Lung (tissue), 12 donors: Measurements from ENCODE around the gene LHFPL3. TPM values are rescaled to one million over a fixed set of nuclear protein-coding genes. Genes with fewer than 3 reads are reported as not detected.

Source experiments
- ATAC-seq: fragments of 200-7000 bp; cut with Tn5 transposase; one replicate; pipeline ENCODE4 v1.9.1; 2020; ENCODE audit warnings: moderate number of reproducible peaks; ENCODE audit not compliant: insufficient read depth, low FRiP score
- DNase-seq, 3 donors: peaks; one replicate each; pipeline ENCODE4 v3.0.0-alpha.2; 2013 to 2017
- H3K27ac ChIP-seq, 2 donors: one replicate each; pipeline ENCODE4 v1.5.1; 2013; ENCODE audit warnings: mild to moderate bottlenecking in 2 of 2, moderate library complexity in 2 of 2, control low read depth in 1 of 2, inconsistent platforms in 1 of 2, low read depth in 1 of 2, low read length in 1 of 2
- H3K27me3 ChIP-seq, 3 donors: one replicate each; pipeline ENCODE4 v1.5.1; 2013; ENCODE audit warnings: low read length in 2 of 3; ENCODE audit not compliant: control insufficient read depth in 3 of 3, insufficient read depth in 3 of 3
- H3K36me3 ChIP-seq, 4 donors: one replicate each; pipeline ENCODE4 v1.5.1; 2013; ENCODE audit warnings: low read length in 4 of 4, mild to moderate bottlenecking in 1 of 4, moderate library complexity in 1 of 4; ENCODE audit not compliant: control insufficient read depth in 4 of 4, insufficient read depth in 4 of 4
- H3K4me1 ChIP-seq, 5 donors: one replicate each; pipeline ENCODE4 v1.5.1; 2013; ENCODE audit warnings: low read length in 5 of 5, mild to moderate bottlenecking in 2 of 5, moderate library complexity in 1 of 5; ENCODE audit not compliant: control insufficient read depth in 5 of 5, insufficient read depth in 5 of 5
- H3K4me3 ChIP-seq: one replicate; pipeline ENCODE4 v1.5.1; 2013; ENCODE audit warnings: mild to moderate bottlenecking, control low read depth, moderate library complexity
- H3K9ac ChIP-seq, 2 donors: one replicate each; pipeline ENCODE4 v1.5.1; 2013; ENCODE audit warnings: low read length in 2 of 2, control low read depth in 1 of 2; ENCODE audit not compliant: insufficient read depth in 1 of 2
- H3K9me3 ChIP-seq, 4 donors: one replicate each; pipeline ENCODE4 v1.5.1; 2013; ENCODE audit warnings: low read length in 3 of 4, mild to moderate bottlenecking in 1 of 4, moderate library complexity in 1 of 4; ENCODE audit not compliant: control insufficient read depth in 4 of 4, insufficient read depth in 3 of 4
- CTCF ChIP-seq: IDR thresholded peaks from 2 replicates; pipeline ENCODE4 v1.5.1; 2012; ENCODE audit warnings: mild to moderate bottlenecking; ENCODE audit errors: control extremely low read depth, extremely low read depth
- WGBS, 2 donors: extraction: QIAGEN DNeasy Blood & Tissue Kit; methylation state at CpG; one replicate each; pipeline ENCODE4 v1.1.7; 2013; 5-methylcytosine and 5-hydroxymethylcytosine counted together
- polyA plus RNA-seq, 2 donors: library from polyadenylated mRNA; stranded (reverse); fragments of 200-250 nt; gene quantifications; one replicate each; pipeline ENCODE4 v1.2.1, GENCODE V29; 2013
- total RNA-seq, 2 donors: library from RNA; depleted of rRNA in 1 of 2; stranded (reverse); fragments of >200 nt in 1 of 2; gene quantifications; one replicate each; pipeline ENCODE4 v1.2.1, GENCODE V29; 2014 to 2021
- donor health status: control.
- donor health status: control.
- donor health status: Bipolar disorder and iron deficiency.
- donor health status: healthy.
- donor health status: DM: yes; HTN: yes; CAD: no.

LHFPL3 gene
- total and polyA plus RNA-seq, 4 donors: not detected

GRCh38 chr7:104883718-104884452, 555.5 kb downstream of the LHFPL3 start:
- H3K9ac ChIP-seq: no peak overlapping the region
- peak overlapping the region; percentile 44 to 86 for H3K27ac ChIP-seq
- H3K4me1 ChIP-seq: peaks cover 0 to 13% (median 0%) of the 10 kb centered on the region in 5 donors
- H3K4me3 ChIP-seq: no peak overlapping the region
- peak; percentile 95 for ATAC-seq
- H3K36me3 ChIP-seq: no peaks in the 10 kb centered on the region
- H3K27me3 ChIP-seq: no peaks in the 10 kb centered on the region
- peak; percentile 70 for TF ChIP-seq CTCF
- 20 to 28% methylated on average over 17 of the region's 17 CpGs for WGBS, 2 donors
- DNase-seq: peak; percentile 78 to 83 (median 79)
- H3K9me3 ChIP-seq: no peaks in the 10 kb centered on the region

GRCh38 chr7:104886651-104887050, 558.2 kb downstream of the LHFPL3 start:
- TF ChIP-seq CTCF: no peak
- Histone ChIP-seq H3K9me3 (no peaks in the 10 kb centered on the region), H3K4me3 (no peak overlapping the region), H3K27ac (no peak overlapping the region), H3K36me3 (no peaks in the 10 kb centered on the region), H3K9ac (no peak overlapping the region), H3K4me1 (peaks cover 0 to 13% (median 0%) of the 10 kb centered on the region in 5 donors), H3K27me3 (no peaks in the 10 kb centered on the region)
- ATAC-seq (no peak), DNase-seq (peak in 2 of 3 donors; percentile 24 to 56)
- WGBS, 2 donors: 74 to 89% methylated on average over 4 of the region's 4 CpGs

GRCh38 chr7:104890216-104890615, 561.8 kb downstream of the LHFPL3 start:
- Histone ChIP-seq H3K4me3 (no peak overlapping the region), H3K9ac (no peak overlapping the region), H3K27me3 (no peaks in the 10 kb centered on the region), H3K36me3 (no peaks in the 10 kb centered on the region), H3K9me3 (no peaks in the 10 kb centered on the region), H3K27ac (no peak overlapping the region), H3K4me1 (peaks cover 0 to 4% (median 0%) of the 10 kb centered on the region in 5 donors)
- no peak for TF ChIP-seq CTCF
- WGBS, 2 donors: 82 to 86% methylated on average over 5 of the region's 5 CpGs
- DNase-seq (no peak), ATAC-seq (no peak)

- Histone ChIP-seq H3K9ac (no peak overlapping the region), H3K4me3 (no peak overlapping the region), H3K4me1 (peaks cover 0 to 3% (median 0%) of the 10 kb centered on the region in 5 donors), H3K27ac (no peak overlapping the region), H3K27me3 (no peaks in the 10 kb centered on the region), H3K9me3 (no peaks in the 10 kb centered on the region), H3K36me3 (no peaks in the 10 kb centered on the region)
- DNase-seq (no peak), ATAC-seq (no peak)
- no peak for TF ChIP-seq CTCF
These were observed 563.5 kb downstream of the LHFPL3 start for GRCh38 chr7:104891949-104892348.
